ENCODE results near the gene GTF2H2C. TPM values are rescaled to one million over a fixed set of nuclear protein-coding genes. Genes with fewer than 3 reads are reported as not detected.

Gene GTF2H2C
- total and polyA plus RNA-seq, 2 of the 8 experiments (the other 6 are each of a cell fraction or from before 2014, with no cell fraction given), result 20.8 to 45.1 TPM

- TF ChIP-seq, protein P1, sequence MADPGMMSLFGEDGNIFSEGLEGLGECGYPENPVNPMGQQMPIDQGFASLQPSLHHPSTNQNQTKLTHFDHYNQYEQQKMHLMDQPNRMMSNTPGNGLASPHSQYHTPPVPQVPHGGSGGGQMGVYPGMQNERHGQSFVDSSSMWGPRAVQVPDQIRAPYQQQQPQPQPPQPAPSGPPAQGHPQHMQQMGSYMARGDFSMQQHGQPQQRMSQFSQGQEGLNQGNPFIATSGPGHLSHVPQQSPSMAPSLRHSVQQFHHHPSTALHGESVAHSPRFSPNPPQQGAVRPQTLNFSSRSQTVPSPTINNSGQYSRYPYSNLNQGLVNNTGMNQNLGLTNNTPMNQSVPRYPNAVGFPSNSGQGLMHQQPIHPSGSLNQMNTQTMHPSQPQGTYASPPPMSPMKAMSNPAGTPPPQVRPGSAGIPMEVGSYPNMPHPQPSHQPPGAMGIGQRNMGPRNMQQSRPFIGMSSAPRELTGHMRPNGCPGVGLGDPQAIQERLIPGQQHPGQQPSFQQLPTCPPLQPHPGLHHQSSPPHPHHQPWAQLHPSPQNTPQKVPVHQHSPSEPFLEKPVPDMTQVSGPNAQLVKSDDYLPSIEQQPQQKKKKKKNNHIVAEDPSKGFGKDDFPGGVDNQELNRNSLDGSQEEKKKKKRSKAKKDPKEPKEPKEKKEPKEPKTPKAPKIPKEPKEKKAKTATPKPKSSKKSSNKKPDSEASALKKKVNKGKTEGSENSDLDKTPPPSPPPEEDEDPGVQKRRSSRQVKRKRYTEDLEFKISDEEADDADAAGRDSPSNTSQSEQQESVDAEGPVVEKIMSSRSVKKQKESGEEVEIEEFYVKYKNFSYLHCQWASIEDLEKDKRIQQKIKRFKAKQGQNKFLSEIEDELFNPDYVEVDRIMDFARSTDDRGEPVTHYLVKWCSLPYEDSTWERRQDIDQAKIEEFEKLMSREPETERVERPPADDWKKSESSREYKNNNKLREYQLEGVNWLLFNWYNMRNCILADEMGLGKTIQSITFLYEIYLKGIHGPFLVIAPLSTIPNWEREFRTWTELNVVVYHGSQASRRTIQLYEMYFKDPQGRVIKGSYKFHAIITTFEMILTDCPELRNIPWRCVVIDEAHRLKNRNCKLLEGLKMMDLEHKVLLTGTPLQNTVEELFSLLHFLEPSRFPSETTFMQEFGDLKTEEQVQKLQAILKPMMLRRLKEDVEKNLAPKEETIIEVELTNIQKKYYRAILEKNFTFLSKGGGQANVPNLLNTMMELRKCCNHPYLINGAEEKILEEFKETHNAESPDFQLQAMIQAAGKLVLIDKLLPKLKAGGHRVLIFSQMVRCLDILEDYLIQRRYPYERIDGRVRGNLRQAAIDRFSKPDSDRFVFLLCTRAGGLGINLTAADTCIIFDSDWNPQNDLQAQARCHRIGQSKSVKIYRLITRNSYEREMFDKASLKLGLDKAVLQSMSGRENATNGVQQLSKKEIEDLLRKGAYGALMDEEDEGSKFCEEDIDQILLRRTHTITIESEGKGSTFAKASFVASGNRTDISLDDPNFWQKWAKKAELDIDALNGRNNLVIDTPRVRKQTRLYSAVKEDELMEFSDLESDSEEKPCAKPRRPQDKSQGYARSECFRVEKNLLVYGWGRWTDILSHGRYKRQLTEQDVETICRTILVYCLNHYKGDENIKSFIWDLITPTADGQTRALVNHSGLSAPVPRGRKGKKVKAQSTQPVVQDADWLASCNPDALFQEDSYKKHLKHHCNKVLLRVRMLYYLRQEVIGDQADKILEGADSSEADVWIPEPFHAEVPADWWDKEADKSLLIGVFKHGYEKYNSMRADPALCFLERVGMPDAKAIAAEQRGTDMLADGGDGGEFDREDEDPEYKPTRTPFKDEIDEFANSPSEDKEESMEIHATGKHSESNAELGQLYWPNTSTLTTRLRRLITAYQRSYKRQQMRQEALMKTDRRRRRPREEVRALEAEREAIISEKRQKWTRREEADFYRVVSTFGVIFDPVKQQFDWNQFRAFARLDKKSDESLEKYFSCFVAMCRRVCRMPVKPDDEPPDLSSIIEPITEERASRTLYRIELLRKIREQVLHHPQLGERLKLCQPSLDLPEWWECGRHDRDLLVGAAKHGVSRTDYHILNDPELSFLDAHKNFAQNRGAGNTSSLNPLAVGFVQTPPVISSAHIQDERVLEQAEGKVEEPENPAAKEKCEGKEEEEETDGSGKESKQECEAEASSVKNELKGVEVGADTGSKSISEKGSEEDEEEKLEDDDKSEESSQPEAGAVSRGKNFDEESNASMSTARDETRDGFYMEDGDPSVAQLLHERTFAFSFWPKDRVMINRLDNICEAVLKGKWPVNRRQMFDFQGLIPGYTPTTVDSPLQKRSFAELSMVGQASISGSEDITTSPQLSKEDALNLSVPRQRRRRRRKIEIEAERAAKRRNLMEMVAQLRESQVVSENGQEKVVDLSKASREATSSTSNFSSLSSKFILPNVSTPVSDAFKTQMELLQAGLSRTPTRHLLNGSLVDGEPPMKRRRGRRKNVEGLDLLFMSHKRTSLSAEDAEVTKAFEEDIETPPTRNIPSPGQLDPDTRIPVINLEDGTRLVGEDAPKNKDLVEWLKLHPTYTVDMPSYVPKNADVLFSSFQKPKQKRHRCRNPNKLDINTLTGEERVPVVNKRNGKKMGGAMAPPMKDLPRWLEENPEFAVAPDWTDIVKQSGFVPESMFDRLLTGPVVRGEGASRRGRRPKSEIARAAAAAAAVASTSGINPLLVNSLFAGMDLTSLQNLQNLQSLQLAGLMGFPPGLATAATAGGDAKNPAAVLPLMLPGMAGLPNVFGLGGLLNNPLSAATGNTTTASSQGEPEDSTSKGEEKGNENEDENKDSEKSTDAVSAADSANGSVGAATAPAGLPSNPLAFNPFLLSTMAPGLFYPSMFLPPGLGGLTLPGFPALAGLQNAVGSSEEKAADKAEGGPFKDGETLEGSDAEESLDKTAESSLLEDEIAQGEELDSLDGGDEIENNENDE (IDR thresholded peaks at IDR 0.05; ENCODE audit: insufficient replicate concordance, low read length), result no peak
These were observed 31.4 kb upstream of the GTF2H2C start (continued) for GRCh38 chr5:69528609-69529008.
